Nucleus accumbens (tissue), 56 donors: ENCODE results near the gene PDPK1.
A peak's percentile ranks its signal among the peaks of the same experiment; 100 is the strongest.
"Not testable (repeated sequence)": the region's sequence is repeated elsewhere in the genome, so short reads cannot be mapped to it uniquely, and the experiment has no call there.

Experiments
- DNase-seq, 56 donors: peaks; one replicate each; lab custom pipeline; 2025; lab: John Stamatoyannopoulos, UW

The PDPK1 gene

GRCh38 chr16:2584729-2585650 is 47.2 kb downstream of the PDPK1 start:
- DNase-seq: peak in 6 of 56 donors; percentile 11 to 30 (median 18)

- DNase-seq: no peak
Measured at GRCh38 chr16:2585651-2586081, 47.8 kb downstream of the PDPK1 start.

- DNase-seq: no peak
Measured at GRCh38 chr16:2586241-2586640, 48.4 kb downstream of the PDPK1 start.

- no peak for DNase-seq
Measured at GRCh38 chr16:2586901-2587480, 49.2 kb downstream of the PDPK1 start.

- peak in 22 of 56 donors; percentile 9 to 72 (median 42) for DNase-seq
Measured at GRCh38 chr16:2587891-2588565, 50.2 kb downstream of the PDPK1 start.

GRCh38 chr16:2591476-2592240 is 53.8 kb downstream of the PDPK1 start:
- DNase-seq: no peak

- no peak for DNase-seq
Measured at GRCh38 chr16:2592786-2593185, 55.0 kb downstream of the PDPK1 start.

GRCh38 chr16:2595393-2596205 is 57.8 kb downstream of the PDPK1 start:
- peak in 1 of 56 donors; percentile 9 for DNase-seq

GRCh38 chr16:2596747-2597559 is 59.1 kb downstream of the PDPK1 start:
- no peak for DNase-seq

GRCh38 chr16:2597560-2597902 is 59.7 kb downstream of the PDPK1 start:
- no peak for DNase-seq

- DNase-seq: no peak
Measured at GRCh38 chr16:2598133-2598641, 60.4 kb downstream of the PDPK1 start.

- DNase-seq: no peak
Measured at GRCh38 chr16:2598723-2599122, 60.9 kb downstream of the PDPK1 start.

GRCh38 chr16:2599165-2599564 is 61.3 kb downstream of the PDPK1 start:
- not testable (repeated sequence) for DNase-seq

- not testable (repeated sequence) for DNase-seq
Measured at GRCh38 chr16:2599785-2600184, 62.0 kb downstream of the PDPK1 start.

GRCh38 chr16:2601301-2602025 is 63.6 kb downstream of the PDPK1 start:
- DNase-seq: not testable (repeated sequence)

GRCh38 chr16:2602175-2602574 is 64.4 kb downstream of the PDPK1 start:
- not testable (repeated sequence) for DNase-seq

GRCh38 chr16:2603165-2604015 is 65.6 kb downstream of the PDPK1 start:
- peak; percentile 34 to 98 (median 92) for DNase-seq
